Islet precursor cell (in vitro differentiated cells): Measurements from ENCODE around the gene GOLGA6L24.
"Not testable (repeated sequence)": the region's sequence is repeated elsewhere in the genome, so short reads cannot be mapped to it uniquely, and the experiment has no call there.

Source experiments
- DNase-seq: peaks from one replicate; pipeline ENCODE4 v3.0.0-alpha.2; 2018

Gene GOLGA6L24, protein sequence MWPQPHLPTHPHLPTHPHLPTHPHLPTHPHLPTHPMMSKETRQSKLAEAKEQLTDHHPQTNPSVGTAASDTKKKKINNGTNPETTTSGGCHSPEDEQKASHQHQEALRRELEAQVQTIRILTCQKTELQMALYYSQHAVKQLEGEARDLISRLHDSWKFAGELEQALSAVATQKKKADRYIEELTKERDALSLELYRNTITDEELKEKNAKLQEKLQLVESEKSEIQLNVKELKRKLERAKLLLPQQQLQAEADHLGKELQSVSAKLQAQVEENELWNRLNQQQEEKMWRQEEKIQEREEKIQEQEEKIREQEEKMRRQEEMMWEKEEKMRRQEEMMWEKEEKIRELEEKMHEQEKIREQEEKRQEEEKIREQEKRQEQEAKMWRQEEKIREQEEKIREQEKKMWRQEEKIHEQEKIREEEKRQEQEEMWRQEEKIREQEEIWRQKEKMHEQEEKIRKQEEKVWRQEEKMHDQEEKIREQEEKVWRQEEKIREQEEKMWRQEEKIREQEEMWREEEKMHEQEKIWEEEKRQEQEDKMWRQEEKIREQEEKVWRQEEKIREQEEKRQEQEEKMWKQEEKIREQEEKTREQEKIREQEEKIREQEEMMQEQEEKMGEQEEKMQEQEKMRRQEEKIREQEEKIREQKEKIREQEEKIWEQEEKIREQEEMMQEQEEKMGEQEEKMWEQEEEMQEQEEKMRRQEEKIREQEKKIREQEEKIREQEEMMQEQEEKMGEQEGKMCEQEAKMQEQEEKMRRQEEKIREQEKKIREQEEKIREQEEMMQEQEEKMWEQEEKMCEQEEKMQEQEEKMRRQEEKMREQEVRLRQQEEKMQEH

GRCh38 chr15:28357984-28358383 lies at the start of gene GOLGA6L24:
GOLGA6L24 (minus strand) TSS chr15:28358084; CDS start chr15:28358023, 61 bp downstream.
- DNase-seq: not testable (repeated sequence)

- not testable (repeated sequence) for DNase-seq
Observed at GRCh38 chr15:28402774-28403435, 45.0 kb upstream of the GOLGA6L24 start.

- DNase-seq: not testable (repeated sequence)
Observed at GRCh38 chr15:28396022-28396421, 38.1 kb upstream of the GOLGA6L24 start.

- not testable (repeated sequence) for DNase-seq
Observed at GRCh38 chr15:28380053-28380452, 22.2 kb upstream of the GOLGA6L24 start.

DNA sequence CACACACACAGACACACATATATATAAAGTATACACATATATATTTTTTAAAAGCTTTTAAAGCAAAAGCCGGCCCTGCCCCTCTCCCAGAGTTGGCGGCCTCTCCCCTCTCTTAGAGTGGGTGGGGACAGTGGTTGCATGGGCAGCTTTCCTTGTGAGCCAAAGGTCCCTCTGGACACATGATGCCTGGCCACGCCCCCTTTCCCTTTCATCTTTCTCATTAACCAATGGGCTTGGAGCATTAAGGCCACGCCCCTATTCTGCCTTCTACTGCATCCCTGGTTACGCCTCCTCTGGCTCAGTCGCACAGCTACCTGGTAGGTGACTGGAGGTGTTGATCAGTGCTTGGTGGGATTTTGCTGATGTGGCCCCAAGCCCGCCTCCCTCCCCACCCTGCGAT lies 20.5 kb upstream of the GOLGA6L24 start, which contains the start of gene GOLGA8F:
Gene GOLGA8F (plus strand): TSS at position 301 of the 400 bp plus-strand sequence. CDS start 98 bp downstream, at position 399.
- DNase-seq: not testable (repeated sequence)

DNA sequence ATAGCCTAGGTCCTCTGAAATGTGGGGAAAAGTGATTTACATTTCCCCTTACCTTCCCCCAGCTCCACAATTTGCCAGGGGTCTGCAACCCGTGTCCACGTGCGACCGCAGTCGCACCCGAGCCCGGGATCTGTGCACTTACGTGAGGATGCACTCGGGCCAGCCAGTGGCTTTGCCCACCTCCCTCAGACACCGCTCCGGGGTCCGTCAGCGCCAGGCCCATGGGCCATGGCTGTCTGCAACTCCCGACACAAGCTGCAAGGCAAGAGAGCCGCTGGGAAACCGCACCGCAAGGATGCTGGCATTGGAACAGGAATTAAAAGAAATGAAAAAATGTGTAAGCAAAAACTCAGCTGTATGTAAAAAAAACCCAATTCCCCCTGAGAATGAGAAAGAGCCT lies 7.6 kb upstream of the GOLGA6L24 start:
- not testable (repeated sequence) for DNase-seq

DNA sequence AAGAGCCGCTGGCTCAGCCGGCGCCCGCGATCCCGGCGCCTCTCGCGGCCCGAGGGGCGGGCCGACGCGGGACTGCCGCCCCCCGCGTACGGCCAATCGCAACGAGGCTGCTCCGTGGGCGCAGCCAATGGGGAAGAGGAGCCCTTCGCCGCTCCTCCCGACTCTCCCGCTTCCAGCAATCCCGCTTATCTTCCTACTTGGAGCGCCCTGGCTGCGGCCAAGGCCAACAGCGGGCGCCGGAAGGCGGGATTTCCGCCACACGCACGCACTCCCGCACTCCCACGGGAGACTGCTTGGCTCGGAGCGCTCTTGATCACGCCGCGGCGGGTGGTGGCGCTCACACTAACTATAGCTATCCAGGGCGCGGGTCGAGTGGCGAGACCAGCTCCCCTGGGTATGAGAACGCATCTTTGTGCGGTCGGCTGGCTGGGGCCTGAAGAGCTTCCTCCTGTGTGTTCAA lies 35.7 kb downstream of the GOLGA6L24 start, which contains the start of gene HERC2:
Gene HERC2 (minus strand): TSS at position 51 of the 460 bp plus-strand sequence. CDS start 746 bp downstream, outside the sequence.
- not testable (repeated sequence) for DNase-seq

DNA sequence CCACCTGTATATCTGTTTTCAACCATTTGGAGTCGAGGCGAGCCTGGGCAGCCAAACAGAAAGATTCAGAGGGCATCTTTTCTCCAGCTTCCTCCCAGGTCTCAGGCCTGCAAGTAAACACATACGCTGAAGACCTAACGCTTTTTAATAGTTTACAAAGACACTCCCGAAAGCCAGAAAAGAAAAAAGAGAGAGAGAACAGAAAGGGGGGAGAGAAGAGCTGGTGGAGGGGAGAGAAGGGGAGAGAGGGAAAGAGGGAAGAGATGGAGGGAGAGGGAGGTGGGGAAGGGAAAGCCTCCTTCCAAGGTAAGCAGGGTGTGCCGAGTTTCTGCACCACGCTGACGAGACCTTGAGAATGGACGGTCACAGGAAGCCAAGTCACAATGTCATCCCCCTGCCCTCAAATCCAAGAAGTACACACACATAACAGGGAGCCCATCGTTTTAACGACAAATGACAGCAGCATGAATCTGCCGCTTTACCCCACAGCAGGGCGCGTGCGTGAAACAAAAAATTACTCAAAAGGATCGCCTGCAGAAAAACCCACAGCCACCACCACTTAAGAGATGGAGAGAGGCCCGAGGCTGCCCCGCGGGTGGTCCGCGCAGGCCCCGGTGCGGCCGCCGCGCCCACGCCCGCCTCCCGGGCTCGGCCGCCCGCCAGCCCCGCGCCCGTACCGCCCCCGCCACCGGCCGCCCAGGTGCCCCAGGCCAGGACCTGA lies 36.4 kb downstream of the GOLGA6L24 start:
- not testable (repeated sequence) for DNase-seq

DNA sequence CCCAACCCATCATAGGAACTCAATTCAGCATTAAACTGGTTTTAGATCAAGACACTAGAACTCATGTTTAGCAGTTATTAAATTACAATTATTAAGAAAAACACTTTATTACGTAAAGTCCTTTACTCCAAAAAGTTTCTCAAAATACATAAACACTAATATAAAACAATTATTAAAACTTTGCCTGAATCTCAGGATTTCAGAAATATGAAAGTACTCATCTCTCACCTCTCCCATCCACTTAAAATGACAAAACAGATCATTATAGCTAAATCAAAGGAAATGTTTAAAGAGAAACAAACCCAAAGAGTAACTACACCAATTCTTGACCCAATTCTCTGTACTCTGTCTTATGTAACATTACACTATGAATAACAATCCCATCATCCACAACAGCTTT lies 38.2 kb downstream of the GOLGA6L24 start:
- not testable (repeated sequence) for DNase-seq

GRCh38 chr15:28318828-28319227 lies 39.1 kb downstream of the GOLGA6L24 start:
- not testable (repeated sequence) for DNase-seq

- not testable (repeated sequence) for DNase-seq
Observed at GRCh38 chr15:28318122-28318521, 39.8 kb downstream of the GOLGA6L24 start.

- DNase-seq: not testable (repeated sequence)
Observed at GRCh38 chr15:28316958-28317357, 40.9 kb downstream of the GOLGA6L24 start.

DNA sequence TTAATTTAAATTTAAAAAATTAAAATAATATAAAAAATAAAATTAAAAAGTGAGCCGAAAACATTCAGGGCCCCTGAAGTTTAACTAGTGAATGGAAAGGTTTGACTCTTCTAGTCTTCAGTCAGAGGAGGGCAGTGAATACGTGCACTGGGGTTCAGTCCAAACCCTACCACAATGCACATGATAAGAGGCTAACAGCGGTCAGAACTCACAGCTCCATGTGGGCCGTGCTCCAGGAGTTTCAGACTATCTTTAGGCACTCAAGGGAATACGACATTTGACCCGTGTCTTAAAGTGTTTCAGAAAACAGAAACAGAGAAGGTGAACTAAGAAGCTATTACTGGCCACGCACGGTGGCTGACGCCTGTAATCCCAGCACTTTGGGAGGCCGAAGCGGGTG lies 47.4 kb downstream of the GOLGA6L24 start:
- DNase-seq: not testable (repeated sequence)

GRCh38 chr15:28308718-28309117 lies 49.2 kb downstream of the GOLGA6L24 start:
- DNase-seq: not testable (repeated sequence)
